ENCODE data around the gene PNMA6E.

Gene PNMA6E

GRCh38 chrX:153347530-153347929 is 53.6 kb downstream of the PNMA6E start:
- no peak for DNase-seq

All from NCI-H2081 treated with DMSO at 0.1 percent for 48 hours (cell line).